ENCODE results near the gene DSCAML1. TPM values are rescaled to one million over a fixed set of nuclear protein-coding genes. Genes with fewer than 3 reads are reported as not detected.

The DSCAML1 gene
- total and polyA plus RNA-seq, 9 of the 15 experiments (the other 6 are each of a cell fraction or from before 2014, with no cell fraction given): not detected

DNA sequence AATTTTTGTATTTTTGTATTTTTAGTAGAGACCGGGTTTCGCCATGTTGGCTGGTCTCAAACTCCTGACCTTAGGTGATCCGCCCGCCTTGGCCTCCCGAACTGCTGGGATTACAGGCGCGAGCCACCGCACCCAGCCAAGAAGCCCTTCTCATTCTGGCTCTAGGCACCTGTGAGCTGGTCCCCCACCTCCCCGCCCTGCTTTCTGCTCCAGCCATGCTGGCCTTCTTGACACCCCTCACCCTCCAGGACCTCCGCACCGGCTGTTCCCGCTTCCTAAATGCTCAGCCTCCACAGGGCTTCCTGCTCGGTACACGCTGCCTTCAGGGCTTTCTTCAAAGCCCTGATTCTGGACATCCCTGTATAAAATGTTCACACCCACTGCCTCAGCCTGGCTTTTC lies 33.1 kb upstream of the DSCAML1 start:
- BruUV-seq (replicated peaks): no TSS peak
- in situ Hi-C loops (cut with MboI): no loop called here
- 9% methylated on average over 9 of the region's 14 CpGs for WGBS (ENCODE audit: insufficient coverage, low coverage, missing lambda C conversion rate)
- Histone ChIP-seq H3K9me3 (replicated peaks; ENCODE audit: control insufficient read depth, insufficient read depth, low read depth, low read length) (no peaks in the 10 kb centered on the region), H3K4me2 (ENCODE audit: insufficient read depth, low read length) (no peak overlapping the region), H2AFZ (ENCODE audit: low read depth, low read length) (no peak overlapping the region), H3K36me3 (ENCODE audit: control insufficient read depth, insufficient read depth, low read length) (no peaks in the 10 kb centered on the region), H3K4me1 (replicated peaks in 1 of 2; ENCODE audit: control insufficient read depth in 2 of 2, insufficient read depth in 2 of 2, low read length in 2 of 2) (peaks cover 0 to 14% of the 10 kb centered on the region in 2 experiments; a peak in 1 of 5 replicates), H3K79me2 (ENCODE audit: control insufficient read depth, insufficient read depth, low read length) (no peaks in the 10 kb centered on the region), H3K27ac (ENCODE audit: extremely low read depth, low read depth, low read length) (no peak overlapping the region), H3K4me3 (no peak overlapping the region), H4K20me1 (replicated peaks; ENCODE audit: control insufficient read depth, insufficient read depth, low read length) (0 out of 2 replicates have a peak, but pooled peaks cover 4% of the 10 kb centered on the region), H3K27me3 (ENCODE audit: control insufficient read depth in 2 of 2, insufficient read depth in 2 of 2, low read length in 2 of 2) (peaks cover 29 to 84% of the 10 kb centered on the region in 2 experiments; a peak in 4 of 5 replicates), H3K9ac (ENCODE audit: insufficient read depth in 1 of 2, low read depth in 2 of 2, low read length in 2 of 2) (no peak overlapping the region), H3K9me1 (ENCODE audit: control insufficient read depth, insufficient read depth, low read length) (peaks cover 2% of the 10 kb centered on the region)
- FAIRE-seq (no peak), DNase-seq (ENCODE audit: extremely low read depth in 1 of 4, low spot score in 3 of 4) (no peak), ATAC-seq (no peak)
- no peak for TF ChIP-seq BRD9 (IDR thresholded peaks at IDR 0.05; ENCODE audit: low read depth, partially characterized antibody)
- no peak for TF ChIP-seq ELF1 (tag; IDR thresholded peaks at IDR 0.05)
- TF ChIP-seq, protein P1, sequence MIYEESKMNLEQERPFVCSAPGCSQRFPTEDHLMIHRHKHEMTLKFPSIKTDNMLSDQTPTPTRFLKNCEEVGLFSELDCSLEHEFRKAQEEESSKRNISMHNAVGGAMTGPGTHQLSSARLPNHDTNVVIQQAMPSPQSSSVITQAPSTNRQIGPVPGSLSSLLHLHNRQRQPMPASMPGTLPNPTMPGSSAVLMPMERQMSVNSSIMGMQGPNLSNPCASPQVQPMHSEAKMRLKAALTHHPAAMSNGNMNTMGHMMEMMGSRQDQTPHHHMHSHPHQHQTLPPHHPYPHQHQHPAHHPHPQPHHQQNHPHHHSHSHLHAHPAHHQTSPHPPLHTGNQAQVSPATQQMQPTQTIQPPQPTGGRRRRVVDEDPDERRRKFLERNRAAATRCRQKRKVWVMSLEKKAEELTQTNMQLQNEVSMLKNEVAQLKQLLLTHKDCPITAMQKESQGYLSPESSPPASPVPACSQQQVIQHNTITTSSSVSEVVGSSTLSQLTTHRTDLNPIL (CRISPR knock-in tag; IDR thresholded peaks at IDR 0.05): no peak
- no peak for TF ChIP-seq EWSR1 (IDR thresholded peaks at IDR 0.05; ENCODE audit: borderline replicate concordance, low read depth, partially characterized antibody)
- no peak for TF ChIP-seq CBX2 (IDR thresholded peaks at IDR 0.05; ENCODE audit: insufficient read depth, low read length, poor library complexity, severe bottlenecking)
- no peak for TF ChIP-seq PURB (CRISPR knock-in tag; IDR thresholded peaks at IDR 0.05; ENCODE audit: low read depth)
- no peak for TF ChIP-seq SRF (CRISPR knock-in tag; IDR thresholded peaks at IDR 0.05)
- TF ChIP-seq PHB (CRISPR knock-in tag; IDR thresholded peaks at IDR 0.05): no peak
- TF ChIP-seq PYGO2 (tag; IDR thresholded peaks at IDR 0.05): no peak
- TF ChIP-seq TAF15 (IDR thresholded peaks at IDR 0.05; ENCODE audit: low read depth, low read length): no peak
- no peak for TF ChIP-seq NCOR1 (IDR thresholded peaks at IDR 0.05)
- no peak for TF ChIP-seq ZNF766 (CRISPR knock-in tag; conservative IDR thresholded peaks at IDR 0.05)
- TF ChIP-seq RCOR1 (IDR thresholded peaks at IDR 0.05; ENCODE audit: borderline replicate concordance in 1 of 2, low read depth in 2 of 2, low read length in 2 of 2): no peak
- POLR2A ChIA-PET: no interaction called here
- intact Hi-C loops (cut with micrococcal nuclease): no loop called here
- CTCF ChIA-PET (ENCODE audit: low intra/inter-chr PET ratio): no interaction called here

Data from K562 (cell line).